Fibroblast of lung (primary cell): ENCODE data around the gene RPL36A. TPM values are rescaled to one million over a fixed set of nuclear protein-coding genes. Genes with fewer than 3 reads are reported as not detected.

Experiments used
- DNase-seq, 2 donors: peaks; one replicate each; pipeline versions ENCODE4 v3.0.0 to v3.0.0-alpha.2; 2010; ENCODE audit warnings: low read depth in 2 of 2
- H2AFZ ChIP-seq: 2 replicates; pipeline ENCODE4 v1.5.1; 2012; ENCODE audit warnings: low read length, control low read depth, inconsistent platforms
- H3K27ac ChIP-seq: 2 replicates; pipeline ENCODE4 v1.5.1; 2011; ENCODE audit warnings: low read length, control low read depth; ENCODE audit not compliant: insufficient read depth
- H3K27me3 ChIP-seq: 2 replicates; pipeline ENCODE4 v1.5.1; 2011; ENCODE audit warnings: mild to moderate bottlenecking, low read length; ENCODE audit not compliant: control insufficient read depth, insufficient read depth
- H3K36me3 ChIP-seq: 2 replicates; pipeline ENCODE4 v1.5.1; 2011; ENCODE audit warnings: low read length; ENCODE audit not compliant: control insufficient read depth, insufficient read depth
- H3K4me1 ChIP-seq: 2 replicates; pipeline ENCODE4 v1.5.1; 2011; ENCODE audit warnings: low read length; ENCODE audit not compliant: control insufficient read depth, insufficient read depth; ENCODE audit errors: extremely low read depth
- H3K4me2 ChIP-seq: 2 replicates; pipeline ENCODE4 v1.5.1; 2011; ENCODE audit warnings: low read length, control low read depth; ENCODE audit not compliant: insufficient read depth; ENCODE audit errors: extremely low read depth
- H3K4me3 ChIP-seq, 4 experiments: fragments of 200-600 bp in 1 of 4; sonication (generic) in 1 of 4; replicated peaks in 1 of 4; 2 replicates each; pipeline ENCODE4 v1.5.1; 2011 to 2016; ENCODE audit warnings: low read length in 4 of 4, low read depth in 3 of 4, mild to moderate bottlenecking in 3 of 4, control low read depth in 2 of 4, inconsistent platforms in 1 of 4, mixed read lengths in 1 of 4; ENCODE audit not compliant: insufficient read depth in 1 of 4; ENCODE audit errors: control extremely low read depth in 1 of 4
- H3K79me2 ChIP-seq: 2 replicates; pipeline ENCODE4 v1.5.1; 2012; ENCODE audit warnings: mild to moderate bottlenecking, low read length, inconsistent platforms; ENCODE audit not compliant: control insufficient read depth, insufficient read depth
- H3K9ac ChIP-seq: 2 replicates; pipeline ENCODE4 v1.5.1; 2011; ENCODE audit warnings: mild to moderate bottlenecking, low read length, control low read depth; ENCODE audit not compliant: insufficient read depth
- H3K9me3 ChIP-seq: 2 replicates; pipeline ENCODE4 v1.5.1; 2012; ENCODE audit warnings: low read depth, low read length; ENCODE audit not compliant: control insufficient read depth, insufficient read depth
- H4K20me1 ChIP-seq: 2 replicates; pipeline ENCODE4 v1.5.1; 2011; ENCODE audit warnings: low read length; ENCODE audit not compliant: control insufficient read depth, insufficient read depth; ENCODE audit errors: extremely low read depth
- EZH2 ChIP-seq: IDR thresholded peaks from 2 replicates; pipeline ENCODE4 v1.5.1; 2012; ENCODE audit warnings: low read length, control low read depth, mild to moderate bottlenecking; ENCODE audit errors: missing control alignments
- polyA plus RNA-seq, 2 donors: library from polyadenylated mRNA; depleted of rRNA in 1 of 2; stranded (reverse) in 1 of 2; unstranded in 1 of 2; fragments of >200 nt; gene quantifications; 2 replicates each; pipeline ENCODE4 v1.2.1, GENCODE V29; 2011 to 2012; ENCODE audit warnings: missing spikeins in 1 of 2
- total RNA-seq: library from RNA; depleted of rRNA; stranded (reverse); fragments of >200 nt; gene quantifications from 2 replicates; pipeline ENCODE4 v1.2.1, GENCODE V29; 2014
- TF ChIP-seq, protein P1 (sequence below), 2 donors: IDR thresholded peaks in 1 of 2; conservative IDR thresholded peaks in 1 of 2; 1 replicate in 1 of 2; 2 replicates in 1 of 2; pipeline ENCODE4 v1.5.1; 2011 to 2012; ENCODE audit warnings: low read length in 2 of 2, control low read depth in 1 of 2, inconsistent platforms in 1 of 2, low read depth in 1 of 2, mild to moderate bottlenecking in 1 of 2

RPL36A gene
- total and polyA plus RNA-seq, 2 donors (not counting 1 experiment from before 2014, with no cell fraction given), result 305 to 2,209 TPM

DNA sequence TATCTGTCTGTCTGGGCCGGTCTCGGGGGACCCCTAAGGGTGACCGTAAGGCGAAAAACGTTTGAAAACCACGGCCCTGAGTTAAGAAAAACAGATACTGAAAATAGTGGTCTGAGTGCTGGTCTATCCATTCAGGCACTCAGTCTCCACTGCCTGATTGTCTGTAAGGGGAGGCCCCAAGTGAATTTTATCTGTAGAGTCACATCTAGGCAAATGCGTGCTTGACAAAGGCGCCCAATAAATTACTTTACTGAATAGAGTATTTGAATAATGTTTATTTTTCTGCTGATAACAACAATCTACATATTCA is 17.7 kb downstream of the RPL36A start:
- H3K9me3 ChIP-seq, result no peaks in the 10 kb centered on the region
- peak overlapping the region; percentile 87 for H3K4me2 ChIP-seq
- peak overlapping the region; percentile 75 to 96 (median 81) for H3K4me3 ChIP-seq
- no peaks in the 10 kb centered on the region for H3K4me1 ChIP-seq
- H3K27me3 ChIP-seq, result no peaks in the 10 kb centered on the region
- H4K20me1 ChIP-seq, result no peaks in the 10 kb centered on the region
- TF ChIP-seq EZH2, result no peak
- TF ChIP-seq, protein P1, sequence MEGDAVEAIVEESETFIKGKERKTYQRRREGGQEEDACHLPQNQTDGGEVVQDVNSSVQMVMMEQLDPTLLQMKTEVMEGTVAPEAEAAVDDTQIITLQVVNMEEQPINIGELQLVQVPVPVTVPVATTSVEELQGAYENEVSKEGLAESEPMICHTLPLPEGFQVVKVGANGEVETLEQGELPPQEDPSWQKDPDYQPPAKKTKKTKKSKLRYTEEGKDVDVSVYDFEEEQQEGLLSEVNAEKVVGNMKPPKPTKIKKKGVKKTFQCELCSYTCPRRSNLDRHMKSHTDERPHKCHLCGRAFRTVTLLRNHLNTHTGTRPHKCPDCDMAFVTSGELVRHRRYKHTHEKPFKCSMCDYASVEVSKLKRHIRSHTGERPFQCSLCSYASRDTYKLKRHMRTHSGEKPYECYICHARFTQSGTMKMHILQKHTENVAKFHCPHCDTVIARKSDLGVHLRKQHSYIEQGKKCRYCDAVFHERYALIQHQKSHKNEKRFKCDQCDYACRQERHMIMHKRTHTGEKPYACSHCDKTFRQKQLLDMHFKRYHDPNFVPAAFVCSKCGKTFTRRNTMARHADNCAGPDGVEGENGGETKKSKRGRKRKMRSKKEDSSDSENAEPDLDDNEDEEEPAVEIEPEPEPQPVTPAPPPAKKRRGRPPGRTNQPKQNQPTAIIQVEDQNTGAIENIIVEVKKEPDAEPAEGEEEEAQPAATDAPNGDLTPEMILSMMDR (conservative IDR thresholded peaks at IDR 0.05 in 1 of 2, IDR thresholded peaks at IDR 0.05 in 1 of 2; ENCODE audit: low read depth in 1 of 2, low read length in 2 of 2), result no peak
- peak overlapping the region; percentile 98 for H3K27ac ChIP-seq
- peak overlapping the region; percentile 91 for H3K9ac ChIP-seq
- no peak for DNase-seq
- H2AFZ ChIP-seq, result no peak overlapping the region
- H3K36me3 ChIP-seq, result no peaks in the 10 kb centered on the region
- H3K79me2 ChIP-seq, result peaks cover 56% of the 10 kb centered on the region

DNA sequence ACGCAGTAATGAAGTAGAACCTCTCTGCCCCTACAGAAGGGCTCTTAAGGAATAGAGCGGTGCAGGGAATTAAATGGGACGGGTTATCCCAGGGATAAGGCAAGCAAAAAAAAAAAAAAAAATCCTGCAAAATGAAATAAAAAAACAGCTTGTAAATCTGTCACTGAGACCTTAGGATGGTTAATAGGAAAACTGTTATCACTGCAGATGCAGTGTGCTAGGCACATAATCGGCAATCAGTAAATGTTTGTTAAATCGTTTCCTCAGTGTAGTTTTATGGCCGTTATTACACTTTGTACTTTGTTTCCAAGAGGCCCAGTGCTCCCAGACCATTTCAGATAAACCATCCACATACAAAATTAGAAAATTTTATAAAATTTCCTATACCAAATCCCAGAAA is 18.2 kb downstream of the RPL36A start:
- H3K4me3 ChIP-seq, result peak overlapping the region; percentile 75 to 96 (median 81)
- no peaks in the 10 kb centered on the region for H3K9me3 ChIP-seq
- peaks cover 56% of the 10 kb centered on the region for H3K79me2 ChIP-seq
- H3K36me3 ChIP-seq, result no peaks in the 10 kb centered on the region
- no peaks in the 10 kb centered on the region for H3K27me3 ChIP-seq
- peak overlapping the region; percentile 98 for H3K27ac ChIP-seq
- peak overlapping the region; percentile 91 for H3K9ac ChIP-seq
- TF ChIP-seq, protein P1 (conservative IDR thresholded peaks at IDR 0.05 in 1 of 2, IDR thresholded peaks at IDR 0.05 in 1 of 2; ENCODE audit: low read depth in 1 of 2, low read length in 2 of 2), result no peak
- no peak for TF ChIP-seq EZH2
- H2AFZ ChIP-seq, result no peak overlapping the region
- H3K4me2 ChIP-seq, result peak overlapping the region; percentile 87
- no peak for DNase-seq
- no peaks in the 10 kb centered on the region for H3K4me1 ChIP-seq
- no peaks in the 10 kb centered on the region for H4K20me1 ChIP-seq

DNA sequence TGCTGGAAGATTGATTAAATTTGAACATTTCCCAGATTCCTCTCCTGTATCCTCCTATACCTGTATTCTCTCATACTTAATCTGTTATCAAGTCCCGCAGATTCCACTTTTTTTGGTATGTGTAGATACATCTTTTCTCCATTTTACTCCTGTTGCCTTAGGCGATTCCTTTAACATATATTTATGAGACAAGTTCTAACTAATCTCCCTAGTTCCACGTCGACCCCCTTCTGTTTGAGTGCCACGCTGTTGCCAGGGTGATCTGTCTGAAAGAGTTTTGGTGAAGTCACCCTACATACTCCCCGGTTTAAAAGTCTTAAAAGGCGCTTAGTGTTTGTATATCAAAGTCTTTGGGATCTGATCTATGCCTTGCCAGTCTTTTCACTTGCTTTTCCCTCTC is 19.6 kb downstream of the RPL36A start:
- DNase-seq, result peak in 1 of 2 donors; percentile 18
- H3K36me3 ChIP-seq, result no peaks in the 10 kb centered on the region
- peak overlapping the region; percentile 38 for H3K27ac ChIP-seq
- no peaks in the 10 kb centered on the region for H3K9me3 ChIP-seq
- no peak overlapping the region for H2AFZ ChIP-seq
- peak overlapping the region; percentile 26 to 96 (median 81) for H3K4me3 ChIP-seq
- peak overlapping the region; percentile 42 for H3K9ac ChIP-seq
- peak overlapping the region; percentile 87 for H3K4me2 ChIP-seq
- H3K79me2 ChIP-seq, result peaks cover 56% of the 10 kb centered on the region
- H3K27me3 ChIP-seq, result no peaks in the 10 kb centered on the region
- TF ChIP-seq EZH2, result no peak
- TF ChIP-seq, protein P1 (conservative IDR thresholded peaks at IDR 0.05 in 1 of 2, IDR thresholded peaks at IDR 0.05 in 1 of 2; ENCODE audit: low read depth in 1 of 2, low read length in 2 of 2), result no peak
- no peaks in the 10 kb centered on the region for H3K4me1 ChIP-seq
- H4K20me1 ChIP-seq, result no peaks in the 10 kb centered on the region
